ENCODE data around the gene SVIL.
"Not testable (repeated sequence)": the region's sequence is repeated elsewhere in the genome, so short reads cannot be mapped to it uniquely, and the experiment has no call there.

The SVIL gene

GRCh38 chr10:29567003-29567402 lies 67.8 kb downstream of the SVIL start:
- DNase-seq: no peak

DNA sequence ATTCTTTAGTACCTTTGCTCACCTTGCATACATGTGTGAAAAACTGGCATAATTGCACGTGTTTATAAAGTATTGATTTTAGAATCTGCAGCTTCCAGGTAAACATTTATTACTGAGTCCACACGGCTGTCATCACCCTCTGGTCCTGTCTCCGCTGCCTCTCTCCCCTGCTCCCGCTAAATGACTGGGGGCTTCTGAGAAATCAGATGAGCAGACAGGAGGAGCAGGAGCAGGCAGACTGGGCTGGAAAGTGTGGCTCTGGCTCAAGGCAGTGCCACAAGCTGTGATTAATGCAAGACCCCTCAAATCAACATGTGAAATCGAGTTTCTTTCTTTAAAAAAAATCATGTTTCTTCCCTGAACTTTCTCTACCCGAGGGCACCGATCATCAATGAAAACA lies 68.6 kb downstream of the SVIL start:
- DNase-seq: not testable (repeated sequence)

DNA sequence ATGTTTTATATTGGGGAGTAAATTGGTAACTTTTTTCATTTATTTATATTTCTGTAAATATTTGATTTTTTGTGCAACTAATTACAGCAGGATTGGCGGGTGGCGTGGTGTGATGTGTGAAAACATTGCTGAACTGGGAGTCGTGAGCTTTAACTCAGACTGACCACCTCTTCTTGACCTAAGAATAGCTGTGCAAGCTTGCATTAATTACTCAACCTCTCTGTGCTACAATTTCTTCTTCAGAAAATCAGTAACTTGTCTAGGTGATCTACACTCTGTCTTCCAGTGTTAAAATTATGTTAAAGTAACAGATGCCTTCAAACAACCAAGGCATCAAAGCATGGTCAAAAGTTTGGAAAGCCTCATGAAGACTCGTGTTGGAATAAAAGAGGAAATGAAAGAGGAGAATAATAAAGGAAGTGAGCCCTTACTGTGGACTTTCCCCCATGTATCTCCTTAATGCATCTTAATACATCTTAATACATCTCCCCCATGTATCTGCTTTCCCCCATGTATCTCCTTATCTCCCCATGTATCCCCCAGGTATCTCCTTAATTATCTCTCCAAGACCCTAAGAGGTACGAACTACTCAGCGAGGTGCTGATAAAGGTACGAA lies 71.2 kb downstream of the SVIL start:
- no peak for DNase-seq

- DNase-seq: not testable (repeated sequence)
Measured at GRCh38 chr10:29563006-29563405, 71.8 kb downstream of the SVIL start.

- DNase-seq: no peak
Measured at GRCh38 chr10:29559996-29560395, 74.8 kb downstream of the SVIL start.

GRCh38 chr10:29557665-29558064 lies 77.1 kb downstream of the SVIL start:
- DNase-seq: no peak

DNA sequence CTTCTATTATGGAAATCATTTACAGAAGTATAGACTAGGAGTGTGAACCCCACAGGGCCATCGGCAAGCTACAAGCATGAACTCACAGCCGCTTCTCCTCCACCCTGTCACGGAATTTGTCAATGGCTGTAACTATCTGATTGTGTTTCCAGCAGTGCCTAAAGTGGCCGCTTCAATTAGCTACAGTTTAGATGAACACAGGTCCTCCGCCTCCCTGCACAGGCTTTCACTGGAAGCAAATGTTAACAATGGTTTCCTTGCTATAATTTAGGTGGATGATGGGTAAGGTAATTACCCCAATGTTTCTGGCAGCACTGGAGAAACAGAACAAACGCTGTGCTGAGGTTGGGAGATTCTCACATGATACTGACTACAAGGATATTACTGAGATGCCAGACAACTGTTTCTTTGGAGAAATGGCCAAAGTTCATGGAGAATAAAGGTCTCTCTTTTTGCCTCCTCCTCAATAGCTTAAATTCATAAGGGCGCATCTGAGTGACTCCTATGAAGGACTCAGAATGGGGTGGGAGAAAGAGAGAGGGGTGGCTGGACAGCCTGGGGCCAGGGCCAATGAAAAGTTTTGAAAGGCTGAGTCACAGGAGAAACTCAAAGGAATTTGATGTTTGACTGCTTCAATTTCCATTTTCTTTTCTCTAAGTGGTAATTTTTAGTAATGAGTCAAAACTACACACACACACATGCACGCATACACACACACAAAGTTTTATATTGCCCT lies 78.9 kb downstream of the SVIL start:
- DNase-seq: no peak

- no peak for DNase-seq
Measured at GRCh38 chr10:29555091-29555745, 79.6 kb downstream of the SVIL start.

DNA sequence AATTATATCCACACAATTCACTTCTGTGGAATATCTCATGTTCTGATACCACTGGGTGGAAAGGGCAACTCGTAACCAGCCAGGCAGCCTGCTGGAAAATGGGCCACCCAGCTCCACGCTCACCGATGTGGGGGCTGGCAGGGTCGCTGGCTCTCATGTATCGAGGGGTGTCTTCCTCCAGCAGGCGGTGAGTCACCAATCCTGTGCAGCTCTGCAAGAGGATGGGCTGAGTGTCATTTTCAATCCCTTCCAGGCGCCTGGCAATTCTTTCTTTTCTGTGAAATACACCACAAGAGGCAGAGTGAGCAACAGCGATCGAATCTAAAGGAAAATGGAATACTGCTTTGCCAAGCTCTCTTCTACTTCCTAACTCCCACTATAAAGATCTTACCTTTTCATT lies 80.1 kb downstream of the SVIL start:
- DNase-seq: no peak

DNA sequence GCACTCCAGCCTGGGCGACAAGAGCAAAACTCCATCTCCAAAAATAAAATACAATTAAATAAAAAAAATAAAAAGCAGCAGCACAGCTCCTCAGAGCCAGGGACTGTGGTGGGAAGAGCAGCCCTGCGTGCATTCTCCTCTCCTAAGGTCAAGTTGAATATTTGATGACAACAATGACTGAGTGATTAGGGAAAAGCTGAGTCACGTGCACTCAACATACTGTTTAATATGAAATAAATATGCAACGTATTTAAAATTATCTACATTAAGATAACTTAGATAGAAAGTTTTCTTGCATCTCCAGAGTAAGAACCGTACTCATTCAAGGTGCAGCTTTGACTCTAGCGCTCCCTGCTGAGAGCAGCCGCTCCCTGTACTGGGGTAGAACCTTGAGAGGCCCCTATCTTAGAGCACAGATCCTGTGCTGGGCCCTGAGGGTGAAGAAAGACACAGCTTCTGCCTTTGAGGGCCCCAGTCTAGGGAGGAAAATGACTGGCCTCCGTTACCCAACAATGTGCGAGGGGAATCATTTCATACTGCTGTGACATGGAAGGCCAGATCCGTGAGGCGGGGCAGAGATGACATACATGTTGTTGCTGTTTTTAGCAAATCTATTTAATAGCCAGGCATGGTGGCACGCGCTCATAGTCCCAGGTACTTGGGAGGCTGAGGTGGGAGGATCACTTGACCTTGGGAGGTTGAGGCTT lies 81.1 kb downstream of the SVIL start:
- no peak for DNase-seq

DNA sequence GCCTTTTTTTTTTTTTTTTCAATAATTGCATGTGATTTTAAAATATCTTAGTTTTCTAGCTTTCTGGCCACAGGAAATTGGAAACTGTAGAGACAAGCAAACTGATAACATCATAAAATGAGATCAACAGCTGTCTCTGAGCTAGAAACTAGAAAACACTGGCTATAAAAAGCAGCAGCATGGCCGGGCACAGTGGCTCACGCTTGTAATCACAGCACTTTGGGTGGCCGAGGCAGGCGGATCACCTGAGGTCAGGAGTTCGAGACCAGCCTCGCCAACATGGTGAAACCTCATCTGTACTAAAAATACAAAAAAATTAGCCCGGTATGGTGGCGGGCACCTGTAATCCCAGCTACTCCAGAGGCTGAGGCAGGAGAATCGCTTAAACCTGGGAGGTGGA lies 81.7 kb downstream of the SVIL start:
- DNase-seq: not testable (repeated sequence)

- DNase-seq: not testable (repeated sequence)
Measured at GRCh38 chr10:29549493-29549892, 85.3 kb downstream of the SVIL start.

GRCh38 chr10:29546773-29547313 lies 87.9 kb downstream of the SVIL start:
- DNase-seq: no peak

GRCh38 chr10:29545122-29545521 lies 89.6 kb downstream of the SVIL start:
- no peak for DNase-seq

DNA sequence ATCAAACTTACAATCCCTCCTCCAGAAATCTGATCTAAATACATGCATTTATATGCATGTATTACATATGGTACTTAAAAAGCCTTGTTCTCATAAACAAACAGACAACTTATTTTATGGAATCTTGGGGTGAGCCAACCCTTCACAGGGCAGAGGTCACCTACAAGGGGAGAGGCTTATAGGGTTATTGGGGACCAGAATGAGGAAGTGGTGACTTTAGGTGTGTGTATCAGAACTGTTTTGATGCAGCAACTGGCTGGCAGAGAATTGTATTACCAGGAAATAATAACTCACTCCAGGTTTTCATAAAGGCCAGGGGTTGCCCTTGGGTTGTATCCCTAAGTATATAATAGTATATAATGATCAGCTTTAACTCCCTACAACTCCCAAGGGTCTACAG lies 91.1 kb downstream of the SVIL start:
- DNase-seq: no peak

DNA sequence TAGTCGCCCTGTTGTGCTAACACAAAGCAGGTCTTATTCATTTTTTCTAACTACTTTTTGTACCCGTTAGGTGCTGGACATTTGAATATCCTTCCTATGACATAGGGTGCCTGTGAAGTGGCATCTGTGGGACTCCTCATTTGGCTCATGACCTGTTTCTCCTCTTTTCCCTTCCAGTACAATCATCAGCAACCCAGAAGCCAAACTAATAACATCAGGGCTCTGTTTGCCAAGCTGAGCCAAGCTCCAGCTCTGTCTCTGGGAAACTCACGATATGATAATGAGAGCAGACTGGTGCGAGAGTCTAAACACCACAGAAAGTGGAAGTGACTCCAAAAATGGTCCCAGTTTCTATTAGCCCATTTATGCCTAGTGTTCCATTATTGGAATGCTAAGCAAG lies 92.0 kb downstream of the SVIL start:
- peak in 1 of 2 experiments; percentile 4 for DNase-seq

- no peak for DNase-seq
Measured at GRCh38 chr10:29541422-29542210, 93.2 kb downstream of the SVIL start.

GRCh38 chr10:29540016-29540415 lies 94.8 kb downstream of the SVIL start:
- no peak for DNase-seq

GRCh38 chr10:29539412-29539811 lies 95.4 kb downstream of the SVIL start:
- DNase-seq: no peak

- no peak for DNase-seq
Measured at GRCh38 chr10:29537799-29538198, 97.0 kb downstream of the SVIL start.

GRCh38 chr10:29536691-29537090 lies 98.1 kb downstream of the SVIL start:
- not testable (repeated sequence) for DNase-seq

DNA sequence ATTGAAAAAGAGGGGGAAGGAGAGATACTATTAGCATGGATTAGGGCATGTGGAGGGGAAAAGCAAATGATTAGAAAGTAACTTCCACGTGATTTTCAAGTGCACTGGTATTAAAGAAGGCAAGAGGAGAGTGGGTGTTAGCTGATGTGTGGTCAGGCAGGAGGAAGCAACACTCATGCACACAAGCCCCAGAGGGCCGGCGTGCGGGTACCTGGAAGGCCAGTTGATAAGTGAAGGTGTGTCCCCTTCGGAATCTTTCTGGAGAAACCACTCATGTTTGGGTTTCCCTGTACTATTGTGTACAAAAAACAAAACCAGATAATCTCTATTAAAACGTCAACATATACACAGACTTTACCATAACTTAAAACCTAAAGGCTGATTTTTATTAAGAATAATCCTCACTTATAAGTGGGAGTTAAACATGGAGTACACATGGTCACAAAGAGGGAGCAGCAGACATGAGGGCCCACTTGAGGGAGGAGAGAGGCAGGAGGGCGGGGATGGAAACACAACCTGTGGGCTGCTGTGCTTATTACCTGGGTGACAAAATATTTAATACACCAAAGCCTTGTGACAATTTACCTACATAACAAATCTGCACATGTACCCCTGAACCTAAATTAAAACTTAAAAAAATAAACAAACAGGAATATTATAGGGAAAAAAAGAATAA lies 98.9 kb downstream of the SVIL start:
- DNase-seq: no peak
